Stomach smooth muscle (tissue), 2 donors: Measurements from ENCODE around the gene BRD1.

Source experiments
- H3K27ac ChIP-seq: one replicate; pipeline ENCODE4 v1.7.0; 2013; ENCODE audit warnings: mild to moderate bottlenecking, low read length, inconsistent platforms
- H3K27me3 ChIP-seq, 2 donors: one replicate each; pipeline ENCODE4 v1.7.0; 2013; ENCODE audit warnings: low read length in 2 of 2; ENCODE audit not compliant: insufficient read depth in 2 of 2, control insufficient read depth in 1 of 2
- H3K36me3 ChIP-seq, 2 donors: one replicate each; pipeline ENCODE4 v1.7.0; 2013; ENCODE audit warnings: low read length in 2 of 2; ENCODE audit not compliant: control insufficient read depth in 2 of 2, insufficient read depth in 2 of 2
- H3K4me1 ChIP-seq: one replicate; pipeline ENCODE4 v1.7.0; 2013; ENCODE audit warnings: low read length; ENCODE audit not compliant: control insufficient read depth, insufficient read depth
- H3K4me3 ChIP-seq, 2 donors: one replicate each; pipeline ENCODE4 v1.7.0; 2013; ENCODE audit warnings: low read length in 2 of 2
- H3K9ac ChIP-seq, 2 donors: one replicate each; pipeline ENCODE4 v1.7.0; 2013; ENCODE audit warnings: low read length in 2 of 2, mild to moderate bottlenecking in 1 of 2
- H3K9me3 ChIP-seq, 2 donors: one replicate each; pipeline ENCODE4 v1.7.0; 2013; ENCODE audit warnings: low read length in 2 of 2; ENCODE audit not compliant: control insufficient read depth in 2 of 2
- donor health status: healthy.
- donor health status: Pancreatic carcinoma.

Gene BRD1

GRCh38 chr22:49780698-49781288 is 46.9 kb downstream of the BRD1 start:
- H3K27ac ChIP-seq: no peak overlapping the region
- peaks cover 18 to 28% of the 10 kb centered on the region in 2 donors for H3K36me3 ChIP-seq
- H3K9ac ChIP-seq: no peak overlapping the region
- H3K4me1 ChIP-seq: peaks cover 26% of the 10 kb centered on the region
- no peaks in the 10 kb centered on the region for H3K27me3 ChIP-seq
- H3K9me3 ChIP-seq: no peaks in the 10 kb centered on the region
- no peak overlapping the region for H3K4me3 ChIP-seq

- Histone ChIP-seq H3K36me3 (peaks cover 23 to 32% of the 10 kb centered on the region in 2 donors), H3K4me1 (peaks cover 22% of the 10 kb centered on the region), H3K27ac (peak overlapping the region; percentile 24)
These were observed 47.6 kb downstream of the BRD1 start for GRCh38 chr22:49779853-49780697.

GRCh38 chr22:49779211-49779610 is 48.5 kb downstream of the BRD1 start:
- no peaks in the 10 kb centered on the region for H3K9me3 ChIP-seq
- H3K4me3 ChIP-seq: no peak overlapping the region
- peaks cover 31 to 39% of the 10 kb centered on the region in 2 donors for H3K36me3 ChIP-seq
- H3K27ac ChIP-seq: no peak overlapping the region
- no peaks in the 10 kb centered on the region for H3K27me3 ChIP-seq
- peaks cover 22% of the 10 kb centered on the region for H3K4me1 ChIP-seq
- no peak overlapping the region for H3K9ac ChIP-seq

More at GRCh38 chr22:49779853-49780697, 47.6 kb downstream of the BRD1 start:
- Histone ChIP-seq H3K9me3 (no peaks in the 10 kb centered on the region), H3K27me3 (no peaks in the 10 kb centered on the region), H3K4me3 (no peak overlapping the region), H3K9ac (no peak overlapping the region)

DNA sequence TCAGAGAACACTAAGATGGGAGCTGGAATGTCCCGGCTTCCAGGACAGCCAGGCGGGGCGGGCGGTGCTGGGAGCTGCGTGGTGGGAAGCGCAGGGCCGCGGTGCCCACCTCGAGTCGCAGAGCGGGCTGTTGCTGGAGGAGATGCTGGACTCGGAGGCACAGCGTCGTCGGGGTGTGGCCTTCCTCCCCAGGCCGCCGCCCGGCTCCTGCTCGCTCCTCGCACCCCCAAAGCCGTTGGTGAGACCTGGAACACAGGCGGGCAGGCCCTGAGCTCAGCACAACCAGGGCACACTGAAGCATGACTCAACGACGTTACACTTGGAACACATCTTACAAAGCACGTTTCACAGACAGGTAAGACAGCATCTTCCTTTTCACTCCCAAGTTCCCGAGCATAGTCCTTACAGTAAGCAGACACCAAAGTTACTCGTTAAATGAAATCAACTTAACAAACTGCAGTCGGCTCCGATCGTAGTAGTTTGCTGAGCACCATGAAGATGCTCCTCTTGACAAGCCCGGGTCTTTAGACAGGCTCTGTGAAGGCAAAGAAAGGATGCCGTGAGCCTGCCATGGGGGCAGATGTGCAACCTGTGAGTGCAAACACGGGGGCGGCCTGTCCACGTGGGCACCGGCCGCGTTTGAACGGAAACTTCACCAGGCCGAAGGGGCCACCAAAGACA is 50.0 kb downstream of the BRD1 start:
- Histone ChIP-seq H3K4me3 (no peak overlapping the region), H3K27ac (no peak overlapping the region), H3K9ac (no peak overlapping the region), H3K27me3 (no peaks in the 10 kb centered on the region), H3K36me3 (peaks cover 34 to 40% of the 10 kb centered on the region in 2 donors), H3K4me1 (peaks cover 22% of the 10 kb centered on the region), H3K9me3 (no peaks in the 10 kb centered on the region)

- H3K9ac ChIP-seq: no peak overlapping the region
- peaks cover 34 to 46% of the 10 kb centered on the region in 2 donors for H3K36me3 ChIP-seq
- H3K9me3 ChIP-seq: no peaks in the 10 kb centered on the region
- H3K27ac ChIP-seq: no peak overlapping the region
- peaks cover 22% of the 10 kb centered on the region for H3K4me1 ChIP-seq
- no peak overlapping the region for H3K4me3 ChIP-seq
- no peaks in the 10 kb centered on the region for H3K27me3 ChIP-seq
These were observed 50.8 kb downstream of the BRD1 start for GRCh38 chr22:49776891-49777290.

DNA sequence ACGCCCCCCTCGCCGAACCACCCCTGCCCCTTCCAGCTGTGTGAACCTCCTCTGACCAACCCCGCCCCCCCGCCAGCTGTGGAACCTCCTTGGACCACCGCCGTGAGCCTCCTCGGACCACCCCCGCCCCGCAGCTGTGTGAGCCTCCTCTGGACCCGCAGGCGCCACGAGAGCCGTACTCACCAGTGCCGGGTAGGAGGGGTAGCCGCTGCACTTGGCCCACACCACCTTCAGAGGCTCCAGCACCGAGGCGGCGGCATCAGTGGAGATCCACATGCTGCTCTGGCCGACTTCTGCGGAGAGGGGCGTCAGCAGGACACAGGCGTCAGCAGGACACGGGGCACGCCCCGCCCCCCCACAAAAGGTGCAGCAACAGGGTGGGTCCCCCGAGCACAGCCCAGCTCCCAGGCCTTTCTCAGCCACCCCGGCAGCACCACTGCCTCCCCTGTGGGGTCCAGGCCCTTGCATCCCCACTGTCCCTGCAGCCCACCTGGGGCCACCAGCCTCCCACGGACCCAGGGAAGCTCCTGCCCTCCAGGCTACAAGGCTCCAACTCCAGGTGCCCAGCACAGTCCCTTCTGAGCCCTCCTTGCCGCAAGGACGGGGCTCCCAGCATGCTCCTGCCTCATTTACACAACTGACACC is 51.7 kb downstream of the BRD1 start:
- Histone ChIP-seq H3K27me3 (no peaks in the 10 kb centered on the region), H3K27ac (no peak overlapping the region), H3K36me3 (peaks cover 34 to 44% of the 10 kb centered on the region in 2 donors), H3K4me1 (peaks cover 16% of the 10 kb centered on the region), H3K4me3 (no peak overlapping the region), H3K9me3 (no peaks in the 10 kb centered on the region), H3K9ac (no peak overlapping the region)

- no peak overlapping the region for H3K27ac ChIP-seq
- no peak overlapping the region for H3K9ac ChIP-seq
- no peaks in the 10 kb centered on the region for H3K9me3 ChIP-seq
- no peaks in the 10 kb centered on the region for H3K27me3 ChIP-seq
- H3K36me3 ChIP-seq: peaks cover 34 to 44% of the 10 kb centered on the region in 2 donors
- H3K4me3 ChIP-seq: no peak overlapping the region
- peaks cover 12% of the 10 kb centered on the region for H3K4me1 ChIP-seq
These were observed 52.3 kb downstream of the BRD1 start for GRCh38 chr22:49775191-49775866.

- H3K9me3 ChIP-seq: no peaks in the 10 kb centered on the region
- no peak overlapping the region for H3K4me3 ChIP-seq
- H3K36me3 ChIP-seq: peaks cover 34 to 44% of the 10 kb centered on the region in 2 donors
- H3K4me1 ChIP-seq: peaks cover 5% of the 10 kb centered on the region
- H3K27ac ChIP-seq: no peak overlapping the region
- H3K27me3 ChIP-seq: no peaks in the 10 kb centered on the region
- no peak overlapping the region for H3K9ac ChIP-seq
These were observed 53.0 kb downstream of the BRD1 start for GRCh38 chr22:49774499-49775151.

GRCh38 chr22:49774046-49774445 is 53.6 kb downstream of the BRD1 start:
- H3K4me3 ChIP-seq: no peak overlapping the region
- H3K27me3 ChIP-seq: no peaks in the 10 kb centered on the region
- no peak overlapping the region for H3K27ac ChIP-seq
- no peaks in the 10 kb centered on the region for H3K9me3 ChIP-seq
- no peak overlapping the region for H3K9ac ChIP-seq
- H3K4me1 ChIP-seq: peaks cover 3% of the 10 kb centered on the region
- peaks cover 34 to 44% of the 10 kb centered on the region in 2 donors for H3K36me3 ChIP-seq

GRCh38 chr22:49773531-49773930 is 54.1 kb downstream of the BRD1 start:
- Histone ChIP-seq H3K9me3 (no peaks in the 10 kb centered on the region), H3K27ac (no peak overlapping the region), H3K27me3 (no peaks in the 10 kb centered on the region), H3K4me3 (no peak overlapping the region), H3K36me3 (peaks cover 34 to 42% of the 10 kb centered on the region in 2 donors), H3K4me1 (peaks cover 8% of the 10 kb centered on the region), H3K9ac (no peak overlapping the region)
